ENCODE data around the gene MICU1. TPM values are rescaled to one million over a fixed set of nuclear protein-coding genes. Genes with fewer than 3 reads are reported as not detected.

Gene MICU1
- total and polyA plus RNA-seq, 2 of the 13 experiments (the other 11 are each of a cell fraction or from before 2014, with no cell fraction given): 32.5 to 56.1 TPM

DNA sequence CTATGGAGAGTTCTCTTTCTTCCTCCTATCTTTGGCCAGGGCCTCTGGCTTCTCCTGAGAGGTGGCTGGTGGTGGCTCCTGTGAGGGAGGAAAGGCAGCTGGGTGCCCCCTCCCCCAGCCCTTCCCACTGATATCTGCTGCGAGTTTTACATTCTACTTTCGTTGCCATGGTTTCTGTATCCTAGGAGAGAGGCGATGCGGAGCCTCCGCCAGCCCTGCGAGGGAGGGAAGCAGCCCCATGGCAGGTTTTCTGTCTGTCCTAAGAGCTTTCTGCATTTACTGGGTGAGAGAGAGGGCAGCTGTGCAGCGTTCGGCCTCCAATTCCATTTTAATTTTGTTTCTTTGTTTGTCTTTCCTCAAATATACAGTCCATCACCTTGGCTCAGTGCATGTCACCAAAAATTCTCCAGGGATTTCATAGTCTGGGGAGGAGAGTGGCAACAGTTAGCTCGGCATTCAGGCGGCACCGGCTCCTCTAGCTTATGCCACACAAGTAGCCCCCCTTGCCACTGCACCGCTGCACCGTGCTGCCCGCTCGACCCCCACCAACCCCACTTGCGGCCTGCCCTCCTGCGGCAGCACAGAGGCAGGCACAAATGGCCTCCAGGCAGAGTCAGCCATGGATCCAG lies 291.6 kb downstream of the MICU1 start:
- Histone ChIP-seq H4K20me1 (ENCODE audit: insufficient read depth, low read length) (no peaks in the 10 kb centered on the region), H3K4me1 (ENCODE audit: insufficient read depth, low read length) (peaks cover 75% of the 10 kb centered on the region), H3K9me3 (ENCODE audit: low read length) (no peaks in the 10 kb centered on the region), H3K4me2 (ENCODE audit: low read depth, low read length) (peak overlapping the region; percentile 47), H3K9ac (ENCODE audit: insufficient read depth, low read depth, low read length) (peak overlapping the region; percentile 41), H3K27ac (ENCODE audit: extremely low read length, insufficient read depth, low read length) (peak overlapping the region; percentile 91), H3K36me3 (replicated peaks in 1 of 2; ENCODE audit: control insufficient read depth in 1 of 2, insufficient read depth in 2 of 2, low read length in 2 of 2) (peaks cover 11 to 26% of the 10 kb centered on the region in 2 experiments), H2AFZ (ENCODE audit: low read length) (no peak overlapping the region), H3K79me2 (ENCODE audit: insufficient read depth, low read length) (no peaks in the 10 kb centered on the region), H3K4me3 (replicated peaks in 1 of 3; ENCODE audit: insufficient read depth in 1 of 3, low read depth in 2 of 3, low read length in 3 of 3) (no peak overlapping the region), H3K27me3 (ENCODE audit: control insufficient read depth in 1 of 2, insufficient read depth in 2 of 2, low read length in 2 of 2) (no peaks in the 10 kb centered on the region)
- ATAC-seq (no peak), DNase-seq (ENCODE audit: low spot score) (no peak), FAIRE-seq (no peak)
- WGBS (ENCODE audit: low lambda C conversion rate): 83% methylated on average over 17 of the region's 17 CpGs
- BruUV-seq (replicated peaks): TSS peak; percentile 27
- in situ Hi-C loops (cut with HindIII; ENCODE audit: extremely low pct_ligation_motif_present, low pct_unique_long_range_greater_than_20kb) (loop anchor here (10.0 to 25.0 kb wide), 2 partner anchors 247 to 370 kb away; partner anchors contain the start of genes CHST3 and SPOCK2), intact Hi-C loops (cut with micrococcal nuclease; ENCODE audit: unreplicated experiment) (loop anchor here (2.0 kb wide), 1 partner anchor 62 kb away; the partner anchor contains the start of gene DDIT4)
- ChIA-PET CTCF (ENCODE audit: low intra/inter-chr PET ratio, low total read pairs) (no interaction called here), POLR2A (interaction anchor here (0.9 to 3.9 kb wide), 7 partner anchors 8 to 118 kb away, joined by 3 to 70 read pairs (median 4); partner anchors contain the start of genes DDIT4 and DNAJB12)
- no peak for TF ChIP-seq SIX1 (CRISPR knock-in tag; IDR thresholded peaks at IDR 0.05; ENCODE audit: borderline replicate concordance)
- no peak for TF ChIP-seq MED1 (CRISPR knock-in tag; IDR thresholded peaks at IDR 0.05)
- no peak for TF ChIP-seq ZNF552 (CRISPR knock-in tag; IDR thresholded peaks at IDR 0.05; ENCODE audit: borderline replicate concordance)
- TF ChIP-seq, protein P1, sequence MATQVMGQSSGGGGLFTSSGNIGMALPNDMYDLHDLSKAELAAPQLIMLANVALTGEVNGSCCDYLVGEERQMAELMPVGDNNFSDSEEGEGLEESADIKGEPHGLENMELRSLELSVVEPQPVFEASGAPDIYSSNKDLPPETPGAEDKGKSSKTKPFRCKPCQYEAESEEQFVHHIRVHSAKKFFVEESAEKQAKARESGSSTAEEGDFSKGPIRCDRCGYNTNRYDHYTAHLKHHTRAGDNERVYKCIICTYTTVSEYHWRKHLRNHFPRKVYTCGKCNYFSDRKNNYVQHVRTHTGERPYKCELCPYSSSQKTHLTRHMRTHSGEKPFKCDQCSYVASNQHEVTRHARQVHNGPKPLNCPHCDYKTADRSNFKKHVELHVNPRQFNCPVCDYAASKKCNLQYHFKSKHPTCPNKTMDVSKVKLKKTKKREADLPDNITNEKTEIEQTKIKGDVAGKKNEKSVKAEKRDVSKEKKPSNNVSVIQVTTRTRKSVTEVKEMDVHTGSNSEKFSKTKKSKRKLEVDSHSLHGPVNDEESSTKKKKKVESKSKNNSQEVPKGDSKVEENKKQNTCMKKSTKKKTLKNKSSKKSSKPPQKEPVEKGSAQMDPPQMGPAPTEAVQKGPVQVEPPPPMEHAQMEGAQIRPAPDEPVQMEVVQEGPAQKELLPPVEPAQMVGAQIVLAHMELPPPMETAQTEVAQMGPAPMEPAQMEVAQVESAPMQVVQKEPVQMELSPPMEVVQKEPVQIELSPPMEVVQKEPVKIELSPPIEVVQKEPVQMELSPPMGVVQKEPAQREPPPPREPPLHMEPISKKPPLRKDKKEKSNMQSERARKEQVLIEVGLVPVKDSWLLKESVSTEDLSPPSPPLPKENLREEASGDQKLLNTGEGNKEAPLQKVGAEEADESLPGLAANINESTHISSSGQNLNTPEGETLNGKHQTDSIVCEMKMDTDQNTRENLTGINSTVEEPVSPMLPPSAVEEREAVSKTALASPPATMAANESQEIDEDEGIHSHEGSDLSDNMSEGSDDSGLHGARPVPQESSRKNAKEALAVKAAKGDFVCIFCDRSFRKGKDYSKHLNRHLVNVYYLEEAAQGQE (IDR thresholded peaks at IDR 0.05; ENCODE audit: borderline replicate concordance in 1 of 2, low read depth in 1 of 2, low read length in 2 of 2): no peak
- TF ChIP-seq ZNF296 (CRISPR knock-in tag; conservative IDR thresholded peaks at IDR 0.05): 0 out of 2 replicates have a peak, but pooled peaks have one; percentile 5
- TF ChIP-seq, protein P2, sequence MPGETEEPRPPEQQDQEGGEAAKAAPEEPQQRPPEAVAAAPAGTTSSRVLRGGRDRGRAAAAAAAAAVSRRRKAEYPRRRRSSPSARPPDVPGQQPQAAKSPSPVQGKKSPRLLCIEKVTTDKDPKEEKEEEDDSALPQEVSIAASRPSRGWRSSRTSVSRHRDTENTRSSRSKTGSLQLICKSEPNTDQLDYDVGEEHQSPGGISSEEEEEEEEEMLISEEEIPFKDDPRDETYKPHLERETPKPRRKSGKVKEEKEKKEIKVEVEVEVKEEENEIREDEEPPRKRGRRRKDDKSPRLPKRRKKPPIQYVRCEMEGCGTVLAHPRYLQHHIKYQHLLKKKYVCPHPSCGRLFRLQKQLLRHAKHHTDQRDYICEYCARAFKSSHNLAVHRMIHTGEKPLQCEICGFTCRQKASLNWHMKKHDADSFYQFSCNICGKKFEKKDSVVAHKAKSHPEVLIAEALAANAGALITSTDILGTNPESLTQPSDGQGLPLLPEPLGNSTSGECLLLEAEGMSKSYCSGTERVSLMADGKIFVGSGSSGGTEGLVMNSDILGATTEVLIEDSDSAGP (CRISPR knock-in tag; IDR thresholded peaks at IDR 0.05; ENCODE audit: borderline replicate concordance): no peak
- TF ChIP-seq, protein P3, sequence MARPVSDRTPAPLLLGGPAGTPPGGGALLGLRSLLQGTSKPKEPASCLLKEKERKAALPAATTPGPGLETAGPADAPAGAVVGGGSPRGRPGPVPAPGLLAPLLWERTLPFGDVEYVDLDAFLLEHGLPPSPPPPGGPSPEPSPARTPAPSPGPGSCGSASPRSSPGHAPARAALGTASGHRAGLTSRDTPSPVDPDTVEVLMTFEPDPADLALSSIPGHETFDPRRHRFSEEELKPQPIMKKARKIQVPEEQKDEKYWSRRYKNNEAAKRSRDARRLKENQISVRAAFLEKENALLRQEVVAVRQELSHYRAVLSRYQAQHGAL (CRISPR knock-in tag; IDR thresholded peaks at IDR 0.05; ENCODE audit: not compliant biosample characterization): no peak
- no peak for TF ChIP-seq NFATC3 (CRISPR knock-in tag; IDR thresholded peaks at IDR 0.05)
- no peak for TF ChIP-seq ZNF367 (CRISPR knock-in tag; IDR thresholded peaks at IDR 0.05; ENCODE audit: borderline replicate concordance)
- TF ChIP-seq SOX6 (IDR thresholded peaks at IDR 0.05): no peak
- TF ChIP-seq SOX6 (CRISPR knock-in tag; IDR thresholded peaks at IDR 0.05): no peak
- TF ChIP-seq, protein P4, sequence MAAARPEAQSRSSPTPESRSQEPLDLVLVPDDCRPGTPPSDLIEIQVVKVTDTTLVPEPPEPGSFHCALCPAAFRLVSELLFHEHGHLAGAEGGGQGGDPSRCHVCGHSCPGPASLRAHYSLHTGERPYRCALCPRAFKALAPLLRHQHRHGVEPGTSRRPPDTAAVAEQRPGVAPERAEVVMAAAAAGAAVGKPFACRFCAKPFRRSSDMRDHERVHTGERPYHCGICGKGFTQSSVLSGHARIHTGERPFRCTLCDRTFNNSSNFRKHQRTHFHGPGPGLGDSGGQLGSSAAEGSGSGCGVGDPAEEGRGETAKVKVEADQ (CRISPR knock-in tag; IDR thresholded peaks at IDR 0.05; ENCODE audit: borderline replicate concordance): no peak
- TF ChIP-seq RAD51 (IDR thresholded peaks at IDR 0.05; ENCODE audit: borderline replicate concordance): no peak
- TF ChIP-seq IRF2 (CRISPR knock-in tag; IDR thresholded peaks at IDR 0.05): no peak
- TF ChIP-seq ZNF33B (CRISPR knock-in tag; IDR thresholded peaks at IDR 0.05): no peak
- TF ChIP-seq, protein P5, sequence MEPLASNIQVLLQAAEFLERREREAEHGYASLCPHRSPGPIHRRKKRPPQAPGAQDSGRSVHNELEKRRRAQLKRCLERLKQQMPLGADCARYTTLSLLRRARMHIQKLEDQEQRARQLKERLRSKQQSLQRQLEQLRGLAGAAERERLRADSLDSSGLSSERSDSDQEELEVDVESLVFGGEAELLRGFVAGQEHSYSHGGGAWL (CRISPR knock-in tag; IDR thresholded peaks at IDR 0.05): no peak
- TF ChIP-seq ZFY (CRISPR knock-in tag; IDR thresholded peaks at IDR 0.05): peak; percentile 18; the same call in 1 of the 2 replicates
- TF ChIP-seq ZFP1 (CRISPR knock-in tag; IDR thresholded peaks at IDR 0.05): no peak

Data from HepG2 (cell line).